ENCODE measurements around the gene NOTCH3.

Gene NOTCH3

GRCh38 chr19:15236886-15237285 lies 36.1 kb upstream of the NOTCH3 start:
- no peak for DNase-seq (ENCODE audit: low spot score)

GRCh38 chr19:15235781-15236180 lies 35.0 kb upstream of the NOTCH3 start:
- DNase-seq (ENCODE audit: low spot score), result no peak

- DNase-seq (ENCODE audit: low spot score), result no peak
Observed at GRCh38 chr19:15234431-15235130, 33.8 kb upstream of the NOTCH3 start.

GRCh38 chr19:15231271-15231670 lies 30.5 kb upstream of the NOTCH3 start:
- DNase-seq (ENCODE audit: low spot score), result no peak

- no peak for DNase-seq (ENCODE audit: low spot score)
Observed at GRCh38 chr19:15227261-15227660, 26.5 kb upstream of the NOTCH3 start.

GRCh38 chr19:15225760-15226159 lies 25.0 kb upstream of the NOTCH3 start:
- DNase-seq (ENCODE audit: low spot score), result no peak

GRCh38 chr19:15223649-15224361 lies 23.0 kb upstream of the NOTCH3 start:
- DNase-seq (ENCODE audit: low spot score), result no peak

- DNase-seq (ENCODE audit: low spot score), result peak; percentile 100
Observed at GRCh38 chr19:15222738-15223648, 22.2 kb upstream of the NOTCH3 start.

- DNase-seq (ENCODE audit: low spot score), result no peak
Observed at GRCh38 chr19:15220833-15221232, 20.0 kb upstream of the NOTCH3 start.

- DNase-seq (ENCODE audit: low spot score), result no peak
Observed at GRCh38 chr19:15218501-15218900, 17.7 kb upstream of the NOTCH3 start.

- no peak for DNase-seq (ENCODE audit: low spot score)
Observed at GRCh38 chr19:15216363-15216762, 15.6 kb upstream of the NOTCH3 start.

- DNase-seq (ENCODE audit: low spot score), result no peak
Observed at GRCh38 chr19:15213715-15214381, 13.1 kb upstream of the NOTCH3 start.

GRCh38 chr19:15212711-15213110 lies 11.9 kb upstream of the NOTCH3 start:
- DNase-seq (ENCODE audit: low spot score), result no peak

- peak; percentile 58 for DNase-seq (ENCODE audit: low spot score)
Observed at GRCh38 chr19:15210323-15210781, 9.6 kb upstream of the NOTCH3 start.

GRCh38 chr19:15201374-15202023 lies 704 bp upstream of the NOTCH3 start:
- no peak for DNase-seq (ENCODE audit: low spot score)

GRCh38 chr19:15199661-15200552 lies 888 bp downstream of the NOTCH3 start:
- peak; percentile 78 for DNase-seq (ENCODE audit: low spot score)

- no peak for DNase-seq (ENCODE audit: low spot score)
Observed at GRCh38 chr19:15198951-15199660, 1.7 kb downstream of the NOTCH3 start.

- DNase-seq (ENCODE audit: low spot score), result peak; percentile 39
Observed at GRCh38 chr19:15197942-15198341, 2.9 kb downstream of the NOTCH3 start.

GRCh38 chr19:15197275-15197941 lies 3.4 kb downstream of the NOTCH3 start:
- DNase-seq (ENCODE audit: low spot score), result no peak

Data from GM03348 (cell line).